ENCODE results near the gene ANKRD24.

GRCh38 chr19:4268816-4269430 is 86.4 kb downstream of the ANKRD24 start:
- TF ChIP-seq, protein P1, sequence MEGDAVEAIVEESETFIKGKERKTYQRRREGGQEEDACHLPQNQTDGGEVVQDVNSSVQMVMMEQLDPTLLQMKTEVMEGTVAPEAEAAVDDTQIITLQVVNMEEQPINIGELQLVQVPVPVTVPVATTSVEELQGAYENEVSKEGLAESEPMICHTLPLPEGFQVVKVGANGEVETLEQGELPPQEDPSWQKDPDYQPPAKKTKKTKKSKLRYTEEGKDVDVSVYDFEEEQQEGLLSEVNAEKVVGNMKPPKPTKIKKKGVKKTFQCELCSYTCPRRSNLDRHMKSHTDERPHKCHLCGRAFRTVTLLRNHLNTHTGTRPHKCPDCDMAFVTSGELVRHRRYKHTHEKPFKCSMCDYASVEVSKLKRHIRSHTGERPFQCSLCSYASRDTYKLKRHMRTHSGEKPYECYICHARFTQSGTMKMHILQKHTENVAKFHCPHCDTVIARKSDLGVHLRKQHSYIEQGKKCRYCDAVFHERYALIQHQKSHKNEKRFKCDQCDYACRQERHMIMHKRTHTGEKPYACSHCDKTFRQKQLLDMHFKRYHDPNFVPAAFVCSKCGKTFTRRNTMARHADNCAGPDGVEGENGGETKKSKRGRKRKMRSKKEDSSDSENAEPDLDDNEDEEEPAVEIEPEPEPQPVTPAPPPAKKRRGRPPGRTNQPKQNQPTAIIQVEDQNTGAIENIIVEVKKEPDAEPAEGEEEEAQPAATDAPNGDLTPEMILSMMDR (IDR thresholded peaks at IDR 0.05): no peak
- TF ChIP-seq POLR2A (IDR thresholded peaks at IDR 0.05): no peak

All from thyroid gland (tissue), 4 donors.